Stimulated activated CD8-positive, alpha-beta memory T cell treated with anti-CD3 and anti-CD28 coated beads, Interleukin-2, amount 100 ng/mL, for 48 hours (primary cell): ENCODE measurements around the gene PPARD.

Experiments
- DNase-seq, 2 donors: peaks; one replicate each; pipeline ENCODE4 v3.0.0-alpha.2; 2020; ENCODE audit warnings: low read depth in 2 of 2

PPARD gene

GRCh38 chr6:35354361-35355135 is 12.2 kb downstream of the PPARD start:
- no peak for DNase-seq

GRCh38 chr6:35356391-35356790 is 14.0 kb downstream of the PPARD start:
- DNase-seq: no peak

GRCh38 chr6:35357677-35358076 is 15.3 kb downstream of the PPARD start:
- DNase-seq: no peak

- DNase-seq: no peak
Observed at GRCh38 chr6:35358086-35358485, 15.7 kb downstream of the PPARD start.

GRCh38 chr6:35359346-35359743 is 17.0 kb downstream of the PPARD start:
- no peak for DNase-seq

GRCh38 chr6:35359744-35360348 is 17.5 kb downstream of the PPARD start:
- DNase-seq: no peak

GRCh38 chr6:35360349-35361138 is 18.2 kb downstream of the PPARD start:
- DNase-seq: no peak

GRCh38 chr6:35362200-35362599 is 19.8 kb downstream of the PPARD start:
- no peak for DNase-seq

GRCh38 chr6:35363293-35363750 is 21.0 kb downstream of the PPARD start:
- no peak for DNase-seq

GRCh38 chr6:35365594-35366203 is 23.3 kb downstream of the PPARD start:
- DNase-seq: no peak

GRCh38 chr6:35366204-35366596 is 23.8 kb downstream of the PPARD start:
- DNase-seq: no peak

- no peak for DNase-seq
Observed at GRCh38 chr6:35367646-35368037, 25.3 kb downstream of the PPARD start.

GRCh38 chr6:35368038-35368887 is 25.9 kb downstream of the PPARD start:
- DNase-seq: no peak

GRCh38 chr6:35370124-35370741 is 27.9 kb downstream of the PPARD start:
- peak; percentile 25 to 49 for DNase-seq

- no peak for DNase-seq
Observed at GRCh38 chr6:35370785-35371493, 28.6 kb downstream of the PPARD start.

GRCh38 chr6:35371494-35372262 is 29.3 kb downstream of the PPARD start:
- no peak for DNase-seq

GRCh38 chr6:35372633-35373032 is 30.3 kb downstream of the PPARD start:
- DNase-seq: no peak

GRCh38 chr6:35376281-35376680 is 33.9 kb downstream of the PPARD start:
- no peak for DNase-seq

GRCh38 chr6:35377002-35377401 is 34.6 kb downstream of the PPARD start:
- no peak for DNase-seq
